Mucosa of rectum (tissue), 2 donors: ENCODE data around the gene ESF1.
"Not testable (repeated sequence)": the region's sequence is repeated elsewhere in the genome, so short reads cannot be mapped to it uniquely, and the experiment has no call there.

Experiments used
- H3K27ac ChIP-seq, 2 donors: one replicate each; pipeline ENCODE4 v1.7.0; 2013; ENCODE audit warnings: inconsistent platforms in 2 of 2, low read depth in 2 of 2, low read length in 2 of 2
- H3K27me3 ChIP-seq, 2 donors: one replicate each; pipeline ENCODE4 v1.7.0; 2013; ENCODE audit warnings: low read length in 2 of 2; ENCODE audit not compliant: control insufficient read depth in 2 of 2, insufficient read depth in 2 of 2
- H3K36me3 ChIP-seq, 2 donors: one replicate each; pipeline ENCODE4 v1.7.0; 2013; ENCODE audit warnings: low read length in 2 of 2; ENCODE audit not compliant: control insufficient read depth in 2 of 2, insufficient read depth in 2 of 2
- H3K4me1 ChIP-seq, 2 donors: one replicate each; pipeline ENCODE4 v1.7.0; 2013; ENCODE audit warnings: low read length in 2 of 2, mild to moderate bottlenecking in 1 of 2; ENCODE audit not compliant: control insufficient read depth in 2 of 2, insufficient read depth in 2 of 2
- H3K4me3 ChIP-seq, 2 donors: one replicate each; pipeline ENCODE4 v1.7.0; 2013; ENCODE audit warnings: low read length in 2 of 2
- H3K9ac ChIP-seq, 2 donors: one replicate each; pipeline ENCODE4 v1.7.0; 2013; ENCODE audit warnings: low read length in 2 of 2, low read depth in 1 of 2, mild to moderate bottlenecking in 1 of 2
- H3K9me3 ChIP-seq, 2 donors: one replicate each; pipeline ENCODE4 v1.7.0; 2013; ENCODE audit warnings: low read length in 2 of 2; ENCODE audit not compliant: control insufficient read depth in 2 of 2
- donor health status: healthy.
- donor health status: Normal muscosa, but diverticular disease.

ESF1 gene

DNA sequence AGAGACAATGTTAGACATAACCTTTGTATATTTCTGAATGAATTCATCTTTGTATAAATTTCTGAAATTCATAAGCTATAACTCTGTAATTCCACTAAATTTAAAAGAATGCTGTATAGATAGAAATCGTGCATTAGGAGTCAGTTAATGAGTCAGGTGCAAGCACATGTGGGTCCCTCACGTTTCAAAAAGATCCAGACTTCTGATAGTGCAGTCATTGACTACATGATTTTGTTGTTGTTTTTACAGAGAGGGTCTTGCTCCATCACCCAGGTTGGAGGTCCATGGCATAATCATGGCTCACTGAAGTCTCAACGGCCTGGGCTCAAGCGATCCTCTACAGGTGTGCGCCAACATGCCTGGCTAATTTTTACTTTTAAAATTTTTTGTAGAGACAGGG, 14.6 kb downstream of the ESF1 start:
- Histone ChIP-seq H3K36me3 (peaks cover 57 to 64% of the 10 kb centered on the region in 2 donors), H3K4me3 (no peak overlapping the region), H3K4me1 (no peaks in the 10 kb centered on the region), H3K9ac (no peak overlapping the region), H3K27ac (no peak overlapping the region), H3K9me3 (no peaks in the 10 kb centered on the region), H3K27me3 (no peaks in the 10 kb centered on the region)

DNA sequence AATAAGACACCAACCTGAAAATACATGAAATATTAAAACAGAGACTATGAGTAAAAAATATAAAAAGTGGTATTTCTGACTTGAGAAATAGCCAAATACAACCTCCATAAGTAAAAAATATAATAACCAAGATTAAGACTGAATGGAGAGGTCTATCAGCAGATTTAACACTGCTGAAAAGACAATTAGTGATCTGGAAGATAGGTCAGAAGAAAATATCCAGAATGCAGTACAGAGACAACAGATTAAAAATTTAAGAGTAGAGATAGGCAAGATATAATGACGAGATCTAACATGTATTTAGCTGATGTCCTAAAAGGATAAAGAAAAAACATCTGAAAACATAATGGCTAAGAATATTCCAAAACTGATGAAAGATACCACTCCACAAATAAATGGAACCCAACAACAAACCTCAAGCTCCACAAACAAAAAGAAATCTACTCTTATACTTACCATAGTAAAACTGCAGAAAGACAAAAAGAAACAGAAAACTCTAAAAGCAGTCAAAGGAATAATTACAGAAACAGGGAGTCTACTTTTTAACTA, 18.8 kb downstream of the ESF1 start:
- H3K9ac ChIP-seq: no peak overlapping the region
- H3K27me3 ChIP-seq: no peaks in the 10 kb centered on the region
- peaks cover 48 to 64% of the 10 kb centered on the region in 2 donors for H3K36me3 ChIP-seq
- no peaks in the 10 kb centered on the region for H3K9me3 ChIP-seq
- H3K27ac ChIP-seq: no peak overlapping the region
- H3K4me3 ChIP-seq: no peak overlapping the region
- no peaks in the 10 kb centered on the region for H3K4me1 ChIP-seq

- Histone ChIP-seq H3K9ac (no peak overlapping the region), H3K27ac (no peak overlapping the region), H3K9me3 (no peaks in the 10 kb centered on the region), H3K4me3 (no peak overlapping the region), H3K4me1 (no peaks in the 10 kb centered on the region), H3K36me3 (peaks cover 43 to 58% of the 10 kb centered on the region in 2 donors), H3K27me3 (no peaks in the 10 kb centered on the region)
These were observed 19.4 kb downstream of the ESF1 start for GRCh38 chr20:13765299-13765698.

DNA sequence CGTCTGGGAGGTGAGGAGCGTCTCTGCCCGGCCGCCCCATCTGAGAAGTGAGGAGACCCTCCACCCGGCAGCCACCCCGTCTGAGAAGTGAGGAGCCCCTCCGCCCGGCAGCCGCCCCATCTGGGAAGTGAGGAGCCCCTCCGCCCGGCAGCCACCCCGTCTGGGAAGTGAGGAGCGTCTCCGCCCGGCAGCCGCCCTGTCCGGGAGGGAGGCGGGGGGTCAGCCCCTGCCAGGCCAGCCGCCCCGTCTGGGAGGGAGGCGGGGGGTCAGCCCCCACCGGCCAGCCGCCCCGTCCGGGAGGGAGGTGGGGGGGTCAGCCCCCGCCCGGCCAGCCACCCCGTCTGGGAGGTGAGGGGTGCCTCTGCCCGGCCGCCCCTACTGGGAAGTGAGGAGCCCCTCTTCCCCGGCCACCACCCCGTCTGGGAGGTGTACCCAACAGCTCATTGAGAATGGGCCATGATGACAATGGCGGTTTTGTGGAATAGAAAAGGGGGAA, 24.2 kb downstream of the ESF1 start:
- not testable (repeated sequence) for H3K27me3 ChIP-seq, H3K9me3 ChIP-seq, H3K9ac ChIP-seq, H3K27ac ChIP-seq, H3K4me1 ChIP-seq, H3K4me3 ChIP-seq
- peaks cover 24 to 29% of the 10 kb centered on the region in 2 donors for H3K36me3 ChIP-seq

DNA sequence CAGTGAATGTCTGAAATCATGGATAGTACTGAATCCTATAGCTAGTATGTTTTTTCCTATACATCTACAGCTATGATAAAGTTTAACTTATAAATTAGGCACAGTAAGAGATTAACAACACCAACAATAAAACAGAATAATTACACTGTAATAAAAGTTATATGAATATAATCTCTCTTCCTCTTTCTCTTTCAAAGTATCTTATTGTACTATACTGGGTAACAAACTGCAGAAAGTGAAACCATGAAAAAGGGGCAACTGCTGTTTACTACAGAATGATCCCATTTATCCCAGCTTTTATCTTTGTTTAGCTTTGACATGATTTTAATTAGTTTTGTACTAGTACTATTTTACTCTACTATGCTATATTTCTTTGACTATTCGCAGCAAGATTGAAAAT, 25.8 kb downstream of the ESF1 start:
- Histone ChIP-seq H3K9me3 (no peaks in the 10 kb centered on the region), H3K4me1 (no peaks in the 10 kb centered on the region), H3K27me3 (no peaks in the 10 kb centered on the region), H3K27ac (no peak overlapping the region), H3K4me3 (no peak overlapping the region), H3K9ac (no peak overlapping the region), H3K36me3 (peaks cover 18 to 19% of the 10 kb centered on the region in 2 donors)

GRCh38 chr20:13756551-13756950, 28.2 kb downstream of the ESF1 start:
- Histone ChIP-seq H3K4me1 (no peaks in the 10 kb centered on the region), H3K27ac (no peak overlapping the region), H3K9ac (no peak overlapping the region), H3K9me3 (no peaks in the 10 kb centered on the region), H3K27me3 (no peaks in the 10 kb centered on the region), H3K36me3 (peaks cover 13 to 20% of the 10 kb centered on the region in 2 donors), H3K4me3 (no peak overlapping the region)

- Histone ChIP-seq H3K4me1 (no peaks in the 10 kb centered on the region), H3K9ac (no peak overlapping the region), H3K9me3 (no peaks in the 10 kb centered on the region), H3K27me3 (no peaks in the 10 kb centered on the region), H3K4me3 (no peak overlapping the region), H3K36me3 (peaks cover 15 to 20% of the 10 kb centered on the region in 2 donors), H3K27ac (no peak overlapping the region)
These were observed 28.9 kb downstream of the ESF1 start for GRCh38 chr20:13755809-13756208.

GRCh38 chr20:13753436-13754036, 31.2 kb downstream of the ESF1 start:
- no peak overlapping the region for H3K27ac ChIP-seq
- no peaks in the 10 kb centered on the region for H3K9me3 ChIP-seq
- no peaks in the 10 kb centered on the region for H3K27me3 ChIP-seq
- no peak overlapping the region for H3K4me3 ChIP-seq
- no peaks in the 10 kb centered on the region for H3K4me1 ChIP-seq
- no peak overlapping the region for H3K9ac ChIP-seq
- peaks cover 12 to 15% of the 10 kb centered on the region in 2 donors for H3K36me3 ChIP-seq

DNA sequence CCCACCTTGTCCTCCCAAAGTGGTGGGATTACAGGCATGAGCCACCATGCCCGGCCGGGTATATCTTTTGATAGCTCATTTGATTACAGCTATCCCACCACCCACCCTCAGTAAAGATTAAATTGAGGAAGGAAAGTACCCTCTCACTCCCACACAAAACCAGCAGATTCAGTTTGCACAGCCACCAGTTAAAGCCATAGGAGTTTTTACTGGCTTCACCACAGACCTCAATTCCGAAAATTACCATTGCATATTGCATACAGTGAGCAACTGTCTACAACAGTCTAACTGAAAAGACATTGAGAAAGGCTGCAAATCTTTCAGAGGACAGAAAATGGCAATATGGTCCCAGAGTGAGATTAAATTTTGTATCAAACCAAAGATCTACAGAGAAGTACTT, 34.9 kb downstream of the ESF1 start:
- Histone ChIP-seq H3K9ac (no peak overlapping the region), H3K36me3 (peaks cover 6% of the 10 kb centered on the region in 2 donors), H3K9me3 (no peaks in the 10 kb centered on the region), H3K4me3 (no peak overlapping the region), H3K27me3 (no peaks in the 10 kb centered on the region), H3K4me1 (no peaks in the 10 kb centered on the region), H3K27ac (no peak overlapping the region)

GRCh38 chr20:13745784-13746183, 38.9 kb downstream of the ESF1 start:
- Histone ChIP-seq H3K36me3 (peaks cover 7 to 8% of the 10 kb centered on the region in 2 donors), H3K4me1 (no peaks in the 10 kb centered on the region), H3K9ac (no peak overlapping the region), H3K9me3 (no peaks in the 10 kb centered on the region), H3K27ac (no peak overlapping the region), H3K4me3 (no peak overlapping the region), H3K27me3 (no peaks in the 10 kb centered on the region)
